ENCODE measurements around the gene BAG5.

- TF ChIP-seq CTCF (conservative IDR thresholded peaks at IDR 0.05) (no peak), EZH2 (IDR thresholded peaks at IDR 0.05; ENCODE audit: low read depth) (no peak)
Measured at GRCh38 chr14:103512701-103513611, 49.5 kb downstream of the BAG5 start.
